ENCODE results near the gene ZSCAN23. TPM values are rescaled to one million over a fixed set of nuclear protein-coding genes. Genes with fewer than 3 reads are reported as not detected.

Gene ZSCAN23
- polyA plus RNA-seq, 1 of the 3 experiments (the other 2 are of a cell fraction) = 2.1 TPM

DNA sequence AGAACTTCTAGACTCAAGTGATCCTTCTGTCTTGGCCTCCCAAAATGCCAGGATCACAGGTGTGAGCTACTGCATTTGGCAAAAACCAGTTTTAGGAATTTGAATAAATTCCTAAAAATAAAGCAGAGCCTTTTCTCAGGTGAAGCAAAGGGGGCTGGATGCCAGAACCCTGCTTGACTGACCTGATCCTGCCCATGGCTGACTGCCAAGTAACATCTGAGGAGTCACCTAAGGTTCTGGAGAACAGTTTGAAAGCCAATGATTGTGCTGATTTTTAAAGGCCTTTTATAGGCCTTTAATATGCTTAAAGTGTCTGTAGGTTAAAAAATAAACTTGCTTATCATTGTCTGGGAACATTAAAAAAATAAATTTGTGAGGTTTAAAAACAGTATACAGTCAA lies 29.6 kb downstream of the ZSCAN23 start:
- CTCF ChIA-PET = interaction anchor here (1.0 kb wide), 1 partner anchor 31 kb away, joined by 3 read pairs; no protein-coding TSS in a partner anchor
- Histone ChIP-seq H3K4me3 (ENCODE audit: low read depth in 2 of 2, low read length in 1 of 2) (no peak overlapping the region), H2AFZ (ENCODE audit: low read depth) (no peak overlapping the region), H4K20me1 (ENCODE audit: insufficient read depth) (no peaks in the 10 kb centered on the region), H3K9me2 (no peaks in the 10 kb centered on the region), H3K9ac (no peak overlapping the region), H3K27ac (ENCODE audit: low read depth in 2 of 2, low read length in 1 of 2) (no peak overlapping the region), H3K36me3 (replicated peaks in 1 of 2; ENCODE audit: control insufficient read depth in 1 of 2, insufficient read depth in 2 of 2, low read length in 1 of 2) (no peaks in the 10 kb centered on the region), H3K4me1 (ENCODE audit: control insufficient read depth in 1 of 2, insufficient read depth in 2 of 2, low read depth in 1 of 2, low read length in 1 of 2) (no peaks in the 10 kb centered on the region), H3F3A (replicated peaks; ENCODE audit: insufficient read depth) (peaks cover 6% of the 10 kb centered on the region), H3K79me2 (ENCODE audit: insufficient read depth) (no peaks in the 10 kb centered on the region), H3K9me3 (no peaks in the 10 kb centered on the region), H3K4me2 (no peak overlapping the region), H3K27me3 (ENCODE audit: insufficient read depth) (no peaks in the 10 kb centered on the region; the same call in 1 of the 2 replicates)
- POLR2A ChIA-PET = no interaction called here
- TF ChIP-seq, protein P1, sequence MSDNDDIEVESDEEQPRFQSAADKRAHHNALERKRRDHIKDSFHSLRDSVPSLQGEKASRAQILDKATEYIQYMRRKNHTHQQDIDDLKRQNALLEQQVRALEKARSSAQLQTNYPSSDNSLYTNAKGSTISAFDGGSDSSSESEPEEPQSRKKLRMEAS (IDR thresholded peaks at IDR 0.05; ENCODE audit: low read depth) = no peak
- TF ChIP-seq FOXJ3 (CRISPR knock-in tag; IDR thresholded peaks at IDR 0.05) (no peak), SIN3A (IDR thresholded peaks at IDR 0.05; ENCODE audit: borderline replicate concordance, low read depth, low read length) (no peak), SMC3 (IDR thresholded peaks at IDR 0.05; ENCODE audit: low read depth, low read length) (no peak), RAD21 (IDR thresholded peaks at IDR 0.05; ENCODE audit: low read length) (no peak), TAF1 (IDR thresholded peaks at IDR 0.05; ENCODE audit: borderline replicate concordance, low read depth, low read length) (no peak), TCF12 (IDR thresholded peaks at IDR 0.05) (no peak), NFIC (IDR thresholded peaks at IDR 0.05; ENCODE audit: borderline replicate concordance) (no peak), RXRA (IDR thresholded peaks at IDR 0.05; ENCODE audit: borderline replicate concordance, low read depth) (no peak), GATA2 (CRISPR knock-in tag; IDR thresholded peaks at IDR 0.05) (no peak), FOSL2 (IDR thresholded peaks at IDR 0.05; ENCODE audit: borderline replicate concordance, low read depth) (no peak), EZH2phosphoT487 (IDR thresholded peaks at IDR 0.05; ENCODE audit: borderline replicate concordance, low read depth) (no peak), EP300 (IDR thresholded peaks at IDR 0.05; ENCODE audit: borderline replicate concordance in 1 of 2, low read depth in 1 of 2, low read length in 1 of 2) (no peak)
- TF ChIP-seq, protein P2, sequence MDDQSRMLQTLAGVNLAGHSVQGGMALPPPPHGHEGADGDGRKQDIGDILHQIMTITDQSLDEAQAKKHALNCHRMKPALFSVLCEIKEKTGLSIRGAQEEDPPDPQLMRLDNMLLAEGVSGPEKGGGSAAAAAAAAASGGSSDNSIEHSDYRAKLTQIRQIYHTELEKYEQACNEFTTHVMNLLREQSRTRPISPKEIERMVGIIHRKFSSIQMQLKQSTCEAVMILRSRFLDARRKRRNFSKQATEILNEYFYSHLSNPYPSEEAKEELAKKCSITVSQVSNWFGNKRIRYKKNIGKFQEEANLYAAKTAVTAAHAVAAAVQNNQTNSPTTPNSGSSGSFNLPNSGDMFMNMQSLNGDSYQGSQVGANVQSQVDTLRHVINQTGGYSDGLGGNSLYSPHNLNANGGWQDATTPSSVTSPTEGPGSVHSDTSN (IDR thresholded peaks at IDR 0.05) = no peak
- TF ChIP-seq, protein P3, sequence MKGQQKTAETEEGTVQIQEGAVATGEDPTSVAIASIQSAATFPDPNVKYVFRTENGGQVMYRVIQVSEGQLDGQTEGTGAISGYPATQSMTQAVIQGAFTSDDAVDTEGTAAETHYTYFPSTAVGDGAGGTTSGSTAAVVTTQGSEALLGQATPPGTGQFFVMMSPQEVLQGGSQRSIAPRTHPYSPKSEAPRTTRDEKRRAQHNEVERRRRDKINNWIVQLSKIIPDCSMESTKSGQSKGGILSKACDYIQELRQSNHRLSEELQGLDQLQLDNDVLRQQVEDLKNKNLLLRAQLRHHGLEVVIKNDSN (IDR thresholded peaks at IDR 0.05; ENCODE audit: borderline replicate concordance, low read depth) = no peak
- TF ChIP-seq, protein P4, sequence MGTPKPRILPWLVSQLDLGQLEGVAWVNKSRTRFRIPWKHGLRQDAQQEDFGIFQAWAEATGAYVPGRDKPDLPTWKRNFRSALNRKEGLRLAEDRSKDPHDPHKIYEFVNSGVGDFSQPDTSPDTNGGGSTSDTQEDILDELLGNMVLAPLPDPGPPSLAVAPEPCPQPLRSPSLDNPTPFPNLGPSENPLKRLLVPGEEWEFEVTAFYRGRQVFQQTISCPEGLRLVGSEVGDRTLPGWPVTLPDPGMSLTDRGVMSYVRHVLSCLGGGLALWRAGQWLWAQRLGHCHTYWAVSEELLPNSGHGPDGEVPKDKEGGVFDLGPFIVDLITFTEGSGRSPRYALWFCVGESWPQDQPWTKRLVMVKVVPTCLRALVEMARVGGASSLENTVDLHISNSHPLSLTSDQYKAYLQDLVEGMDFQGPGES (IDR thresholded peaks at IDR 0.05; ENCODE audit: low read depth, low read length) = no peak
- TF ChIP-seq, protein P5, sequence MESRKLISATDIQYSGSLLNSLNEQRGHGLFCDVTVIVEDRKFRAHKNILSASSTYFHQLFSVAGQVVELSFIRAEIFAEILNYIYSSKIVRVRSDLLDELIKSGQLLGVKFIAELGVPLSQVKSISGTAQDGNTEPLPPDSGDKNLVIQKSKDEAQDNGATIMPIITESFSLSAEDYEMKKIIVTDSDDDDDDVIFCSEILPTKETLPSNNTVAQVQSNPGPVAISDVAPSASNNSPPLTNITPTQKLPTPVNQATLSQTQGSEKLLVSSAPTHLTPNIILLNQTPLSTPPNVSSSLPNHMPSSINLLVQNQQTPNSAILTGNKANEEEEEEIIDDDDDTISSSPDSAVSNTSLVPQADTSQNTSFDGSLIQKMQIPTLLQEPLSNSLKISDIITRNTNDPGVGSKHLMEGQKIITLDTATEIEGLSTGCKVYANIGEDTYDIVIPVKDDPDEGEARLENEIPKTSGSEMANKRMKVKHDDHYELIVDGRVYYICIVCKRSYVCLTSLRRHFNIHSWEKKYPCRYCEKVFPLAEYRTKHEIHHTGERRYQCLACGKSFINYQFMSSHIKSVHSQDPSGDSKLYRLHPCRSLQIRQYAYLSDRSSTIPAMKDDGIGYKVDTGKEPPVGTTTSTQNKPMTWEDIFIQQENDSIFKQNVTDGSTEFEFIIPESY (IDR thresholded peaks at IDR 0.05; ENCODE audit: borderline replicate concordance, low read depth) = no peak
- TF ChIP-seq, protein P6, sequence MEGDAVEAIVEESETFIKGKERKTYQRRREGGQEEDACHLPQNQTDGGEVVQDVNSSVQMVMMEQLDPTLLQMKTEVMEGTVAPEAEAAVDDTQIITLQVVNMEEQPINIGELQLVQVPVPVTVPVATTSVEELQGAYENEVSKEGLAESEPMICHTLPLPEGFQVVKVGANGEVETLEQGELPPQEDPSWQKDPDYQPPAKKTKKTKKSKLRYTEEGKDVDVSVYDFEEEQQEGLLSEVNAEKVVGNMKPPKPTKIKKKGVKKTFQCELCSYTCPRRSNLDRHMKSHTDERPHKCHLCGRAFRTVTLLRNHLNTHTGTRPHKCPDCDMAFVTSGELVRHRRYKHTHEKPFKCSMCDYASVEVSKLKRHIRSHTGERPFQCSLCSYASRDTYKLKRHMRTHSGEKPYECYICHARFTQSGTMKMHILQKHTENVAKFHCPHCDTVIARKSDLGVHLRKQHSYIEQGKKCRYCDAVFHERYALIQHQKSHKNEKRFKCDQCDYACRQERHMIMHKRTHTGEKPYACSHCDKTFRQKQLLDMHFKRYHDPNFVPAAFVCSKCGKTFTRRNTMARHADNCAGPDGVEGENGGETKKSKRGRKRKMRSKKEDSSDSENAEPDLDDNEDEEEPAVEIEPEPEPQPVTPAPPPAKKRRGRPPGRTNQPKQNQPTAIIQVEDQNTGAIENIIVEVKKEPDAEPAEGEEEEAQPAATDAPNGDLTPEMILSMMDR (IDR thresholded peaks at IDR 0.05) = no peak
- TF ChIP-seq, protein P7, sequence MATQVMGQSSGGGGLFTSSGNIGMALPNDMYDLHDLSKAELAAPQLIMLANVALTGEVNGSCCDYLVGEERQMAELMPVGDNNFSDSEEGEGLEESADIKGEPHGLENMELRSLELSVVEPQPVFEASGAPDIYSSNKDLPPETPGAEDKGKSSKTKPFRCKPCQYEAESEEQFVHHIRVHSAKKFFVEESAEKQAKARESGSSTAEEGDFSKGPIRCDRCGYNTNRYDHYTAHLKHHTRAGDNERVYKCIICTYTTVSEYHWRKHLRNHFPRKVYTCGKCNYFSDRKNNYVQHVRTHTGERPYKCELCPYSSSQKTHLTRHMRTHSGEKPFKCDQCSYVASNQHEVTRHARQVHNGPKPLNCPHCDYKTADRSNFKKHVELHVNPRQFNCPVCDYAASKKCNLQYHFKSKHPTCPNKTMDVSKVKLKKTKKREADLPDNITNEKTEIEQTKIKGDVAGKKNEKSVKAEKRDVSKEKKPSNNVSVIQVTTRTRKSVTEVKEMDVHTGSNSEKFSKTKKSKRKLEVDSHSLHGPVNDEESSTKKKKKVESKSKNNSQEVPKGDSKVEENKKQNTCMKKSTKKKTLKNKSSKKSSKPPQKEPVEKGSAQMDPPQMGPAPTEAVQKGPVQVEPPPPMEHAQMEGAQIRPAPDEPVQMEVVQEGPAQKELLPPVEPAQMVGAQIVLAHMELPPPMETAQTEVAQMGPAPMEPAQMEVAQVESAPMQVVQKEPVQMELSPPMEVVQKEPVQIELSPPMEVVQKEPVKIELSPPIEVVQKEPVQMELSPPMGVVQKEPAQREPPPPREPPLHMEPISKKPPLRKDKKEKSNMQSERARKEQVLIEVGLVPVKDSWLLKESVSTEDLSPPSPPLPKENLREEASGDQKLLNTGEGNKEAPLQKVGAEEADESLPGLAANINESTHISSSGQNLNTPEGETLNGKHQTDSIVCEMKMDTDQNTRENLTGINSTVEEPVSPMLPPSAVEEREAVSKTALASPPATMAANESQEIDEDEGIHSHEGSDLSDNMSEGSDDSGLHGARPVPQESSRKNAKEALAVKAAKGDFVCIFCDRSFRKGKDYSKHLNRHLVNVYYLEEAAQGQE (IDR thresholded peaks at IDR 0.05; ENCODE audit: low read depth, low read length) = no peak
- no peak for DNase-seq

Measured in SK-N-SH (cell line).